ENCODE data around the gene AGPAT3. TPM values are rescaled to one million over a fixed set of nuclear protein-coding genes. Genes with fewer than 3 reads are reported as not detected.

Gene AGPAT3
- total RNA-seq, 1 donor from 2014 or later: 33.9 TPM

DNA sequence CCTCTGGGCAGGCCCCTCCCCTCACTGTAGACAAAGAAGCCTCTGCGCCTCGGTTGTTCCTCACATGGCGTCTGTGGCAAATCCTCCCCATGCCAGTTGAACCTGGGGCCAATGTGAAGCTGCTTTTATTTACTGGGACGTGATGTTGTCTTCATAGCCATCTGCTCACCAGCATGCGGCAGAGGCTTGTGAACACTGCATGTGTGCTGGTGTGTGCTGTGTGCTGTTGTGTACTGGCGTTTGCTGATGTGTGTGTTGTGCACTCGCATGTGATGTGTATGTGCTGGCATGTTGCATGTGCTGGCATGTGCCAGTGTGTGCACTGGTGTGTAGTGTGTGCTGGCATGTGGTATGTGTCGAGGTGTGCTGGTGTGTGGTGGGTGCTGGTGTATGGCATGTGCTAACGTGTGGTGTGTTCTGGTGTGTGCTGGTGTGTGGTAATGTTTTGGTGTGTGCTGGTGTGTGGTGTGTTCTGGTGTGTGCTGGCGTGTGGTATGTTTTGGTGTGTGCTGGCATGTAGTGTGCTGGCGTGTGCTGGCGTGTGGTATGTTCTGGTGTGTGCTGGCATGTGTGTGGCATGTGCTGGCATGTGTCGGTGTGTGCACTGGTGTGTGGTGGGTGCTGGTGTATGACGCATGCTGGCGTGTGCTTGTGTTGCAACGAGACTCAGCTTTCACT lies 109.9 kb downstream of the AGPAT3 start:
- DNase-seq (ENCODE audit: low spot score): no peak

GRCh38 chr21:43975469-43976098 lies 110.6 kb downstream of the AGPAT3 start:
- peak; percentile 65 for DNase-seq (ENCODE audit: low spot score)

- DNase-seq (ENCODE audit: low spot score): no peak
Observed at GRCh38 chr21:43976661-43977060, 111.6 kb downstream of the AGPAT3 start.

GRCh38 chr21:43978060-43978459 lies 113.0 kb downstream of the AGPAT3 start:
- no peak for DNase-seq (ENCODE audit: low spot score)

DNA sequence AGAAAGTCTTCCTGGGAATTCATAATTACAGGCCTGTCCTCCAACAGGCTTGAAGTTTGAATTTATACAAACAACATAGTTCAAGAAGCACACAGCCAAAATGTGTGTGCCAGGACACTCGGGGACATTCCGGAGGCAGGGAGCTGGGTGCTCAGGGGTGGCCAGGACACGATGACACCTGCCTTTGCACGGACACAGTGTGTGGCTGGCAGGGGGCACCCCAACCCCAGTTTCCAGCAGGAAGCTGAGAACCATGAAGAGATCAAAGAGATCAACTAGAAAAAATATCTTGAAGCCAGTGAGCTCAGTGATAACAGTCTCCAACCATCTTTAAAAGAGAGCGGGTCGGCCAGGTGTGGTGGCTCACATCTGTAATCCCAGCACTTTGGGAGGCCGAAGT lies 114.6 kb downstream of the AGPAT3 start:
- DNase-seq (ENCODE audit: low spot score): no peak

DNA sequence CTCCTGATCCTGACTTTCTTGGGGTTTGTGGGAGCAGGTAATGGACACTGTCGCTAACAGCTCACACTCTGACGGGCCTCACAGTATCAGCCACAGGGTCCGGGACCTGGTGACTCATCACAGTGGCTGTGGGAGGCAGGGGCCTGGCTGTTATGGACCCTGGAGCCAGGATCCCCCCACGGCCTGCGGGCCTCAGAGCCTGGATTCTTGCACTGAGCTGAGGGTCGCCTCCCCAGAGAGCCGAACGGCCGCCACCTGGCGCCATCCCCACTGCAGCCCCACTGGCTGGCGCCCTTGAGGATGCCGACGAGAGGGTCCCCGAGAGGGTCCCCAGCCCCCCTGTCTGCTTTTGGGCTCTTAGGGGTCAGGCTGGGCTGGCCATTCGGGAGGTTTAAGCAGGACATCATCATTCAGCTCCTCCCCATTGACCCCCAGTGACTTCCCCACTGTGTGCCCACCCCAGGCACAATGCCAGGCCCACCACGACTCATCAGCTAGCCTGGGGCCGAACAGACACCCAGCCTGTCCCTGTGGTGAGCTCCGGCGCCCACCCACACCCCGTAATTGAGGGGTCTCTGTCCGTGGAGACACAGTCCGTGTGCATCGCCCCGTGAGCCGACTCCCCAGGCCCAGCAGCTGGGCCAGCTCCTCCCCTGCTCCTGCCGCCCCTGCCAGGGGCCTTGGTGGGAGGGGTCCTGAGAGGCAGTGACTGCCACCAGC lies 116.3 kb downstream of the AGPAT3 start:
- no peak for DNase-seq (ENCODE audit: low spot score)

DNA sequence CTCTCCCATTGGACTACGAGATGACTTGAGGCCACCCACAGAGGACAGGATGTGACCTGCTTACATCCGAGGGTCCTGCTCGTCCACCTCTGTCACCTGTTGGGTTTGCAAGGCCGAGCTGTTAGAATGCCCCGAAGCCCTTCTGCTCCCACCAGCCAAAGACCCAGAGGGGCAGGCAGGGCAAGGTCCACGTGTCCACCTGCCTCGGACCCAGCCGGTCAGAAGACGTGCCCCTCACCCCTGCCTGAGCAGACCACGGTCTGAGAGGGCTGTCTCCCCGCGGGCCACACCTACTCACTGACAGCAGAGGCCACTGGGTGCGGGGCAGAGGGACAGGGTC lies 116.8 kb downstream of the AGPAT3 start:
- DNase-seq (ENCODE audit: low spot score): no peak

- no peak for DNase-seq (ENCODE audit: low spot score)
Observed at GRCh38 chr21:43982489-43983078, 117.6 kb downstream of the AGPAT3 start.

- DNase-seq (ENCODE audit: low spot score): no peak
Observed at GRCh38 chr21:43983390-43983789, 118.4 kb downstream of the AGPAT3 start.

DNA sequence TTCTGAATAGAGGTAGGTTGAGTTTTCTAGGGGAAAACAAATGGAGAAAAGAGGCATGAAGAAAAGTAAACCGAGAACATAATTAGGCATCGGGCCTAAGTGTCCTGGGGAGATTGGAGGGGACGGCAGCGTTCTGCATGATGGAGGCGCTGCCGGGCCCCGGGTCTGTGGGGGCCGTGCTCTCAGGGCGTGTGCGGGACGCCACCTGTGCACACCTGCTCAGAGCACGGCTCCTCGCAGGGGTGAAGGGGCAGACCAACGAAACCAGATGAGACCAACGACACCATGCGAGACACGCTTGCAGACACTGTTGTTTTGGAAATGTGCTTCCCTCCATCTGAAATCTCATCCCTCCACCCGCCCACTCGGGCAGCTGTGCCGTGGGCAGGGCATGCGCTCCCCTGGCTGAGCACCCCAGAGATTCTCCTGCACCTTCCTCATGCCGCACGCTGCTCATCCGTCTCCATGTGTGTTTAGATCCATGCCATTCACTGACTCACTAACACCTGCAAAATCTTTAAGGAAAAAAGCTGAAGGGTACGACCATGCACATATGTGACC lies 118.9 kb downstream of the AGPAT3 start:
- DNase-seq (ENCODE audit: low spot score): no peak

- no peak for DNase-seq (ENCODE audit: low spot score)
Observed at GRCh38 chr21:43984905-43985689, 120.1 kb downstream of the AGPAT3 start.

GRCh38 chr21:43985690-43986251 lies 120.7 kb downstream of the AGPAT3 start:
- no peak for DNase-seq (ENCODE audit: low spot score)

- DNase-seq (ENCODE audit: low spot score): no peak
Observed at GRCh38 chr21:43986544-43987451, 121.8 kb downstream of the AGPAT3 start.

GRCh38 chr21:43987509-43987908 lies 122.5 kb downstream of the AGPAT3 start:
- DNase-seq (ENCODE audit: low spot score): no peak

- DNase-seq (ENCODE audit: low spot score): no peak
Observed at GRCh38 chr21:43988016-43988415, 123.0 kb downstream of the AGPAT3 start.

DNA sequence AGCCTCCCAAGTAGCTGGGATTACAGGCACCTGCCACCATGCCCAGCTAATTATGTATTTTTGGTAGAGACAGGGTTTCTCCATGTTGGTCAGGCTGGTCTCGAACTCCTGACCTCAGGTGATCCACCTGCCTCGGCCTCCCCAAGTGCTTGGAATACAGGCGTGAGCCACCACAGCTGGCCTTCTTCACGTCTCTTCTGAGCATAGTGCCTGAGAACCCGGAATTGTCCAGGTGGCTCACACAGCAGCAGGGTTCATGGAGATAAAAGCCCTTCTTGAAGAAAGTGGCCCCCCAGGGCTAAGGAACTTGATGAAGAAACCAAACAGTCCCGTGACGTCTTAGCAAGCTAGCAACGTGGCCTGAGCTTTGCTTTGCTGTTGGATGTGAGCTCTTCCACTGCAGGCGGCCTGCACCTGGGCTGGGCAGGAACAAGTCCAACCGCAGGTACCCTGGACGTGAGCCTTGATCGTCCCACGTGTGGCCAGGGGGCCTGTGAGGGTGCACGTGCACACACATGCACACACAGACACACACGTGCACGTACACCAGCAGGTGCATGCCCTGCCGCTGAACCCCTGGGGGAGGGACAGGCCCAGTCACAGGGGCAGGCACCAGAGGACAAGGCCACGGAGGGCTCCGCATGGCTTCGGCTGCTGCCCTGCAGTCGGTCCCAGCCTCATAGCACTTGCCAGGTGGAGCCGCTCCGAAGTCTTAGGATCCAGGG lies 123.6 kb downstream of the AGPAT3 start:
- DNase-seq (ENCODE audit: low spot score): no peak

GRCh38 chr21:43989401-43989800 lies 124.4 kb downstream of the AGPAT3 start:
- no peak for DNase-seq (ENCODE audit: low spot score)

DNA sequence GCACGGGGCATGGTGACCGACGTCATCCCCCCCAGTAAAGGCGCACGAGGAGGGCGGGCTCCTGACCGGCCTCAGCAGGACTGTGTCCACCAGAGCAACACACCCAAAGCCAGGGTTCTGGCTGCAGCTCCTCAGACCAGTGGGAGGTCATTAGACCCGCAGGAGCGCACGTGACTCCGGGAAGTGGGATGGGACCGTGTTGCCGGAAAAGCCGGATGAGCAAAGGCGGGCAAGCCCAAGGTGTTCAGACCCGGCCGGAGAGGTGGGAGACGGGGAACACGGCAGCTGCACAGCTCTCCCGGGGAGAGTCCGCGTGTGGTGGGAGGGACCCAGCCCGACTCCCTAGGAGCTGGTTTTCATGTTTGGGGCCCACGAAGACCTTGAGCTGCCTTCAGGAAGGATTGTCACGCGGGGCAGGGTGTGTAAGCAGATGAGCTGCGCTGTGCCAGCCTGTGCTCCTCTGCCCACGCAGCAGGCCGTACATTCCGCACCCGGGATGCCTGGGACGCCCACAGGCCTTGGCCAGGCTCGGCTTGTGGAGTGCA lies 126.5 kb downstream of the AGPAT3 start:
- no peak for DNase-seq (ENCODE audit: low spot score)

- DNase-seq (ENCODE audit: low spot score): no peak
Observed at GRCh38 chr21:43992121-43992520, 127.1 kb downstream of the AGPAT3 start.
